T-helper 2 cell treated with Interferon-gamma antibody and Interleukin-4, amounts not matched to agents 100 ng/mL and 5 ng/mL, for 36 hours (primary cell): Measurements from ENCODE around the gene APOF. TPM values are rescaled to one million over a fixed set of nuclear protein-coding genes. Genes with fewer than 3 reads are reported as not detected.
"Not testable (repeated sequence)": the region's sequence is repeated elsewhere in the genome, so short reads cannot be mapped to it uniquely, and the experiment has no call there.

Experiments used
- intact Hi-C: fragments of 100-400 bp; cut with micrococcal nuclease; formaldehyde crosslinking; loops from one replicate; pipeline ENCODE4 v1.15.1; 2023
- total RNA-seq: library from RNA; stranded (reverse); gene quantifications from 2 replicates; pipeline ENCODE4 v1.2.3, GENCODE V29; 2022

The APOF gene
- total RNA-seq, 1 donor from 2014 or later, result not detected

GRCh38 chr12:56374726-56375597 lies 12.3 kb upstream of the APOF start:
- intact Hi-C loops, result no loop called here

GRCh38 chr12:56373515-56373914 lies 10.9 kb upstream of the APOF start:
- intact Hi-C loops, result no loop called here

GRCh38 chr12:56366948-56367347 lies 4.3 kb upstream of the APOF start:
- intact Hi-C loops, result no loop called here

GRCh38 chr12:56361487-56362129 lies 1.0 kb downstream of the APOF start:
- intact Hi-C loops, result loop anchor here (2.0 kb wide), 1 partner anchor 433 kb away; no protein-coding TSS in a partner anchor

GRCh38 chr12:56359851-56360767 lies 2.5 kb downstream of the APOF start, which contains the start of gene STAT2:
Gene STAT2 (minus strand): TSS chr12:56360107. CDS start chr12:56356571, 3,536 bp downstream.
- intact Hi-C loops, result loop anchor here (1.0 to 2.0 kb wide), 8 partner anchors 22 to 431 kb away; partner anchors contain the start of genes CS, IL23A, PTGES3 and SPRYD4

- intact Hi-C loops, result no loop called here
Measured at GRCh38 chr12:56358836-56359532, 3.7 kb downstream of the APOF start.

GRCh38 chr12:56351325-56351724 lies 11.3 kb downstream of the APOF start:
- intact Hi-C loops, result no loop called here

- intact Hi-C loops, result no loop called here
Measured at GRCh38 chr12:56350662-56351061, 12.0 kb downstream of the APOF start.

GRCh38 chr12:56348776-56349175 lies 13.9 kb downstream of the APOF start:
- intact Hi-C loops, result no loop called here

- intact Hi-C loops, result not testable (repeated sequence)
Measured at GRCh38 chr12:56347255-56347654, 15.4 kb downstream of the APOF start.

GRCh38 chr12:56346675-56347074 lies 16.0 kb downstream of the APOF start:
- intact Hi-C loops, result no loop called here

GRCh38 chr12:56342290-56342689 lies 20.4 kb downstream of the APOF start:
- intact Hi-C loops, result not testable (repeated sequence)

GRCh38 chr12:56341616-56342015 lies 21.0 kb downstream of the APOF start:
- intact Hi-C loops, result no loop called here

- intact Hi-C loops, result loop anchor here (10.0 kb wide), 1 partner anchor 296 kb away; the partner anchor contains the start of gene BAZ2A
Measured at GRCh38 chr12:56339158-56339422, 23.6 kb downstream of the APOF start.

- intact Hi-C loops, result loop anchor here (1.0 to 10.0 kb wide), 2 partner anchors 22 to 296 kb away; partner anchors contain the start of genes BAZ2A and STAT2
Measured at GRCh38 chr12:56338308-56339157, 24.1 kb downstream of the APOF start, which contains the start of gene IL23A. Gene IL23A (plus strand): TSS chr12:56338884. CDS start chr12:56339045, 161 bp downstream.

- intact Hi-C loops, result loop anchor here (1.0 to 10.0 kb wide), 2 partner anchors 22 to 297 kb away; partner anchors contain the start of genes BAZ2A and STAT2
Measured at GRCh38 chr12:56337753-56338251, 24.9 kb downstream of the APOF start.

GRCh38 chr12:56336361-56337167 lies 26.1 kb downstream of the APOF start:
- intact Hi-C loops, result loop anchor here (10.0 kb wide), 1 partner anchor 298 kb away; the partner anchor contains the start of gene BAZ2A

- intact Hi-C loops, result loop anchor here (2.0 to 10.0 kb wide), 2 partner anchors 113 to 299 kb away; partner anchors contain the start of genes BAZ2A and TIMELESS
Measured at GRCh38 chr12:56335527-56335926, 27.1 kb downstream of the APOF start.
